Aorta (tissue), 5 donors: ENCODE results near the gene MAP1LC3B. TPM values are rescaled to one million over a fixed set of nuclear protein-coding genes. Genes with fewer than 3 reads are reported as not detected.
A peak's percentile ranks its signal among the peaks of the same experiment; 100 is the strongest.

Experiments used
- ATAC-seq: fragments of 200-7000 bp; cut with Tn5 transposase; one replicate; pipeline ENCODE4 v1.9.1; 2022; ENCODE audit warnings: moderate library complexity; ENCODE audit not compliant: low FRiP score
- DNase-seq, 2 donors: peaks; one replicate each; pipeline ENCODE4 v3.0.0-alpha.2; 2020
- H3K27ac ChIP-seq, 2 donors: one replicate each; pipeline ENCODE4 v1.5.1; 2013; ENCODE audit warnings: low read length in 2 of 2, mild to moderate bottlenecking in 2 of 2, moderate library complexity in 2 of 2, control low read depth in 1 of 2, inconsistent platforms in 1 of 2, low read depth in 1 of 2
- H3K27me3 ChIP-seq, 2 donors: one replicate each; pipeline ENCODE4 v1.6.1; 2013; ENCODE audit warnings: control low read depth in 1 of 2, low read length in 1 of 2, mild to moderate bottlenecking in 1 of 2, moderate library complexity in 1 of 2; ENCODE audit not compliant: insufficient read depth in 2 of 2, control insufficient read depth in 1 of 2
- H3K36me3 ChIP-seq, 2 donors: one replicate each; pipeline ENCODE4 v1.6.1; 2013; ENCODE audit warnings: control low read depth in 1 of 2, low read length in 1 of 2, mild to moderate bottlenecking in 1 of 2; ENCODE audit not compliant: insufficient read depth in 2 of 2, control insufficient read depth in 1 of 2
- H3K4me1 ChIP-seq, 2 donors: one replicate each; pipeline ENCODE4 v1.6.1; 2013; ENCODE audit warnings: low read length in 2 of 2, control low read depth in 1 of 2, mild to moderate bottlenecking in 1 of 2, moderate library complexity in 1 of 2; ENCODE audit not compliant: insufficient read depth in 2 of 2, control insufficient read depth in 1 of 2
- H3K4me3 ChIP-seq, 2 donors: one replicate each; pipeline ENCODE4 v1.5.1; 2013; ENCODE audit warnings: low read length in 2 of 2, control low read depth in 1 of 2, mild to moderate bottlenecking in 1 of 2
- H3K9me3 ChIP-seq: one replicate; pipeline ENCODE4 v1.6.1; 2013; ENCODE audit warnings: mild to moderate bottlenecking, low read length; ENCODE audit not compliant: control insufficient read depth
- WGBS, 2 donors: extraction: QIAGEN DNeasy Blood & Tissue Kit; methylation state at CpG; one replicate each; pipeline ENCODE4 v1.1.7; 2013; 5-methylcytosine and 5-hydroxymethylcytosine counted together
- intact Hi-C, 2 donors: fragments of 100-400 bp; cut with DNase I; formaldehyde crosslinking; loops; one replicate each; pipeline versions ENCODE4 v1.14.2 to v1.15.0; 2022
- polyA plus RNA-seq, 2 donors: library from polyadenylated mRNA; stranded (reverse); fragments of 200-250 nt; gene quantifications; one replicate each; pipeline ENCODE4 v1.2.3, GENCODE V29; 2013
- total RNA-seq, 2 donors: library from RNA; stranded (reverse); fragmentation: NEBNext Ultra II Directional; extraction: Animal tissue kit (Norgen Biotek cat#: 25700); gene quantifications; one replicate each; pipeline ENCODE4 v1.2.1, GENCODE V29; 2021
- donor health status: healthy with polysubstance abuse.
- donor health status: Bipolar disorder and iron deficiency.
- donor health status: DM: no; HTN: no; CAD: no.
- donor health status: DM: no; HTN: no; CAD: no.
- donor health status: DM: yes; HTN: yes; CAD: no.

MAP1LC3B gene
- total and polyA plus RNA-seq, 4 donors, result 57.0 to 61.7 (median 60.7) TPM

- Histone ChIP-seq H3K27ac (no peak overlapping the region), H3K27me3 (no peaks in the 10 kb centered on the region), H3K36me3 (no peaks in the 10 kb centered on the region), H3K4me3 (no peak overlapping the region), H3K9me3 (no peaks in the 10 kb centered on the region), H3K4me1 (no peaks in the 10 kb centered on the region)
- ATAC-seq (peak; percentile 31), DNase-seq (peak in 1 of 2 donors; percentile 69)
- intact Hi-C loops, result loop anchor here in 1 of 2 donors (5.0 kb wide), 1 partner anchor 37 kb away; no protein-coding TSS in a partner anchor
- 31 to 34% methylated on average over 23 of the region's 23 CpGs for WGBS, 2 donors
Observed at GRCh38 chr16:87435372-87436224, 43.5 kb downstream of the MAP1LC3B start.

GRCh38 chr16:87436225-87437172, 44.4 kb downstream of the MAP1LC3B start:
- no peaks in the 10 kb centered on the region for H3K36me3 ChIP-seq
- 52 to 56% methylated on average over 29 of the region's 29 CpGs for WGBS, 2 donors
- H3K27me3 ChIP-seq, result no peaks in the 10 kb centered on the region
- H3K9me3 ChIP-seq, result no peaks in the 10 kb centered on the region
- intact Hi-C loops, result loop anchor here in 1 of 2 donors (5.0 kb wide), 1 partner anchor 36 kb away; no protein-coding TSS in a partner anchor
- peak; percentile 28 for ATAC-seq
- peak in 1 of 2 donors; percentile 70 for DNase-seq
- no peak overlapping the region for H3K4me3 ChIP-seq
- peak overlapping the region; percentile 9 to 14 for H3K27ac ChIP-seq
- no peaks in the 10 kb centered on the region for H3K4me1 ChIP-seq

GRCh38 chr16:87437327-87437726, 45.2 kb downstream of the MAP1LC3B start:
- Histone ChIP-seq H3K36me3 (no peaks in the 10 kb centered on the region), H3K4me3 (no peak overlapping the region), H3K27ac (no peak overlapping the region), H3K4me1 (peaks cover 0 to 5% of the 10 kb centered on the region in 2 donors), H3K9me3 (no peaks in the 10 kb centered on the region), H3K27me3 (no peaks in the 10 kb centered on the region)
- ATAC-seq (no peak), DNase-seq (peak in 1 of 2 donors; percentile 53)
- intact Hi-C loops, result loop anchor here in 1 of 2 donors (5.0 kb wide), 1 partner anchor 35 kb away; no protein-coding TSS in a partner anchor
- WGBS, 2 donors, result 93 to 95% methylated on average over 14 of the region's 14 CpGs

GRCh38 chr16:87437911-87438610, 45.9 kb downstream of the MAP1LC3B start:
- H3K4me1 ChIP-seq, result peaks cover 0 to 6% of the 10 kb centered on the region in 2 donors
- no peaks in the 10 kb centered on the region for H3K27me3 ChIP-seq
- no peaks in the 10 kb centered on the region for H3K9me3 ChIP-seq
- DNase-seq (peak in 1 of 2 donors; percentile 51), ATAC-seq (no peak)
- 85 to 87% methylated on average over 17 of the region's 17 CpGs for WGBS, 2 donors
- H3K4me3 ChIP-seq, result no peak overlapping the region
- intact Hi-C loops, result loop anchor here in 1 of 2 donors (5.0 kb wide), 1 partner anchor 34 kb away; no protein-coding TSS in a partner anchor
- H3K36me3 ChIP-seq, result no peaks in the 10 kb centered on the region
- no peak overlapping the region for H3K27ac ChIP-seq

- Histone ChIP-seq H3K4me3 (no peak overlapping the region), H3K9me3 (no peaks in the 10 kb centered on the region), H3K27ac (no peak overlapping the region), H3K36me3 (no peaks in the 10 kb centered on the region), H3K4me1 (peaks cover 0 to 6% of the 10 kb centered on the region in 2 donors), H3K27me3 (no peaks in the 10 kb centered on the region)
- 86 to 87% methylated on average over 9 of the region's 9 CpGs for WGBS, 2 donors
- intact Hi-C loops, result loop anchor here in 1 of 2 donors (5.0 kb wide), 1 partner anchor 34 kb away; no protein-coding TSS in a partner anchor
- peak in 1 of 2 donors; percentile 61 for DNase-seq
- no peak for ATAC-seq
Observed at GRCh38 chr16:87438611-87438985, 46.5 kb downstream of the MAP1LC3B start.

- no peak for ATAC-seq
- 96 to 97% methylated on average over 10 of the region's 10 CpGs for WGBS, 2 donors
Observed at GRCh38 chr16:87439926-87440325, 47.8 kb downstream of the MAP1LC3B start.

GRCh38 chr16:87441886-87442580, 49.9 kb downstream of the MAP1LC3B start:
- Histone ChIP-seq H3K27ac (no peak overlapping the region), H3K36me3 (no peaks in the 10 kb centered on the region), H3K27me3 (no peaks in the 10 kb centered on the region), H3K4me3 (no peak overlapping the region), H3K4me1 (peaks cover 0 to 6% of the 10 kb centered on the region in 2 donors), H3K9me3 (no peaks in the 10 kb centered on the region)
- no peak for ATAC-seq
- intact Hi-C loops, result no loop called here
- WGBS, 2 donors, result 92 to 93% methylated on average over 12 of the region's 12 CpGs
- DNase-seq, result peak in 1 of 2 donors; percentile 27

More at GRCh38 chr16:87439926-87440325, 47.8 kb downstream of the MAP1LC3B start:
- Histone ChIP-seq H3K4me3 (no peak overlapping the region), H3K4me1 (peaks cover 0 to 6% of the 10 kb centered on the region in 2 donors), H3K36me3 (no peaks in the 10 kb centered on the region), H3K27ac (no peak overlapping the region), H3K9me3 (no peaks in the 10 kb centered on the region), H3K27me3 (no peaks in the 10 kb centered on the region)
- DNase-seq, result peak in 1 of 2 donors; percentile 19
- intact Hi-C loops, result loop anchor here in 1 of 2 donors (5.0 kb wide), 1 partner anchor 32 kb away; no protein-coding TSS in a partner anchor
